Neuron (in vitro differentiated cells): Measurements from ENCODE around the gene KCNIP1.

Experiments
- H2AFZ ChIP-seq: one replicate; pipeline ENCODE4 v1.6.1; 2013; ENCODE audit warnings: low read depth, mild to moderate bottlenecking, inconsistent platforms, low read length, moderate library complexity
- H3K27me3 ChIP-seq: one replicate; pipeline ENCODE4 v1.6.1; 2013; ENCODE audit warnings: low read length; ENCODE audit not compliant: insufficient read depth
- H3K36me3 ChIP-seq: one replicate; pipeline ENCODE4 v1.6.1; 2013; ENCODE audit warnings: low read length; ENCODE audit not compliant: insufficient read depth
- H3K4me1 ChIP-seq: one replicate; pipeline ENCODE4 v1.6.1; 2013; ENCODE audit warnings: low read length; ENCODE audit not compliant: insufficient read depth
- H3K4me3 ChIP-seq: 2 replicates; pipeline ENCODE4 v1.5.1; 2013; ENCODE audit warnings: mild to moderate bottlenecking, low read length, moderate library complexity
- H3K9me3 ChIP-seq: one replicate; pipeline ENCODE4 v1.6.1; 2013; ENCODE audit warnings: low read length

KCNIP1 gene

GRCh38 chr5:170504616-170505266 lies 921 bp downstream of the KCNIP1 start:
- Histone ChIP-seq H3K9me3 (no peaks in the 10 kb centered on the region), H3K36me3 (no peaks in the 10 kb centered on the region), H3K27me3 (peaks cover 38% of the 10 kb centered on the region), H2AFZ (no peak overlapping the region), H3K4me3 (no peak overlapping the region), H3K4me1 (no peaks in the 10 kb centered on the region)

GRCh38 chr5:170508036-170508435 lies 4.2 kb downstream of the KCNIP1 start:
- H3K4me3 ChIP-seq, result no peak overlapping the region
- no peaks in the 10 kb centered on the region for H3K9me3 ChIP-seq
- H3K36me3 ChIP-seq, result no peaks in the 10 kb centered on the region
- no peak overlapping the region for H2AFZ ChIP-seq
- H3K27me3 ChIP-seq, result peaks cover 29% of the 10 kb centered on the region
- no peaks in the 10 kb centered on the region for H3K4me1 ChIP-seq

GRCh38 chr5:170508660-170509347 lies 5.0 kb downstream of the KCNIP1 start:
- Histone ChIP-seq H3K36me3 (no peaks in the 10 kb centered on the region), H3K27me3 (peaks cover 23% of the 10 kb centered on the region), H2AFZ (no peak overlapping the region), H3K4me1 (no peaks in the 10 kb centered on the region), H3K4me3 (no peak overlapping the region), H3K9me3 (no peaks in the 10 kb centered on the region)

GRCh38 chr5:170509348-170509660 lies 5.5 kb downstream of the KCNIP1 start:
- Histone ChIP-seq H3K27me3 (peaks cover 19% of the 10 kb centered on the region), H2AFZ (no peak overlapping the region), H3K4me3 (no peak overlapping the region), H3K4me1 (no peaks in the 10 kb centered on the region), H3K36me3 (no peaks in the 10 kb centered on the region), H3K9me3 (no peaks in the 10 kb centered on the region)

- H3K27me3 ChIP-seq, result peaks cover 11% of the 10 kb centered on the region
- H3K9me3 ChIP-seq, result no peaks in the 10 kb centered on the region
- H3K4me3 ChIP-seq, result no peak overlapping the region
- H3K4me1 ChIP-seq, result no peaks in the 10 kb centered on the region
- no peaks in the 10 kb centered on the region for H3K36me3 ChIP-seq
- no peak overlapping the region for H2AFZ ChIP-seq
Observed at GRCh38 chr5:170510126-170510525, 6.3 kb downstream of the KCNIP1 start.

- no peak overlapping the region for H3K4me3 ChIP-seq
- H3K4me1 ChIP-seq, result no peaks in the 10 kb centered on the region
- H3K27me3 ChIP-seq, result peaks cover 7% of the 10 kb centered on the region
- H3K9me3 ChIP-seq, result no peaks in the 10 kb centered on the region
- no peak overlapping the region for H2AFZ ChIP-seq
- no peaks in the 10 kb centered on the region for H3K36me3 ChIP-seq
Observed at GRCh38 chr5:170510559-170510958, 6.7 kb downstream of the KCNIP1 start.

GRCh38 chr5:170511551-170512258 lies 7.9 kb downstream of the KCNIP1 start:
- no peaks in the 10 kb centered on the region for H3K27me3 ChIP-seq
- H3K4me3 ChIP-seq, result no peak overlapping the region
- no peaks in the 10 kb centered on the region for H3K9me3 ChIP-seq
- H3K4me1 ChIP-seq, result no peaks in the 10 kb centered on the region
- no peak overlapping the region for H2AFZ ChIP-seq
- H3K36me3 ChIP-seq, result no peaks in the 10 kb centered on the region

- no peaks in the 10 kb centered on the region for H3K4me1 ChIP-seq
- H3K27me3 ChIP-seq, result no peaks in the 10 kb centered on the region
- no peaks in the 10 kb centered on the region for H3K9me3 ChIP-seq
- no peak overlapping the region for H3K4me3 ChIP-seq
- H2AFZ ChIP-seq, result no peak overlapping the region
- no peaks in the 10 kb centered on the region for H3K36me3 ChIP-seq
Observed at GRCh38 chr5:170513856-170514525, 10.2 kb downstream of the KCNIP1 start.

- H3K4me1 ChIP-seq, result no peaks in the 10 kb centered on the region
- H3K27me3 ChIP-seq, result no peaks in the 10 kb centered on the region
- no peaks in the 10 kb centered on the region for H3K9me3 ChIP-seq
- H2AFZ ChIP-seq, result no peak overlapping the region
- no peaks in the 10 kb centered on the region for H3K36me3 ChIP-seq
- H3K4me3 ChIP-seq, result no peak overlapping the region
Observed at GRCh38 chr5:170517411-170517810, 13.6 kb downstream of the KCNIP1 start.

- Histone ChIP-seq H3K27me3 (no peaks in the 10 kb centered on the region), H3K36me3 (no peaks in the 10 kb centered on the region), H3K4me3 (no peak overlapping the region), H3K9me3 (no peaks in the 10 kb centered on the region), H2AFZ (no peak overlapping the region), H3K4me1 (no peaks in the 10 kb centered on the region)
Observed at GRCh38 chr5:170518277-170518676, 14.5 kb downstream of the KCNIP1 start.

GRCh38 chr5:170519549-170519948 lies 15.7 kb downstream of the KCNIP1 start:
- H2AFZ ChIP-seq, result no peak overlapping the region
- H3K4me1 ChIP-seq, result no peaks in the 10 kb centered on the region
- no peak overlapping the region for H3K4me3 ChIP-seq
- H3K36me3 ChIP-seq, result no peaks in the 10 kb centered on the region
- no peaks in the 10 kb centered on the region for H3K27me3 ChIP-seq
- H3K9me3 ChIP-seq, result no peaks in the 10 kb centered on the region

- no peaks in the 10 kb centered on the region for H3K4me1 ChIP-seq
- H3K4me3 ChIP-seq, result no peak overlapping the region
- H3K9me3 ChIP-seq, result no peaks in the 10 kb centered on the region
- no peaks in the 10 kb centered on the region for H3K27me3 ChIP-seq
- no peaks in the 10 kb centered on the region for H3K36me3 ChIP-seq
- H2AFZ ChIP-seq, result no peak overlapping the region
Observed at GRCh38 chr5:170520372-170520771, 16.6 kb downstream of the KCNIP1 start.
